GM12864 (cell line): ENCODE results near the gene TTC29.
"Not testable (repeated sequence)": the region's sequence is repeated elsewhere in the genome, so short reads cannot be mapped to it uniquely, and the experiment has no call there.

ENCODE experiments used
- DNase-seq: peaks from one replicate; pipeline ENCODE4 v3.0.0-alpha.2; 2011; ENCODE audit warnings: low read depth
- H3K4me3 ChIP-seq: 2 replicates; pipeline ENCODE4 v1.5.1; 2011; ENCODE audit warnings: mild to moderate bottlenecking, low read depth, low read length, control low read depth
- CTCF ChIP-seq: IDR thresholded peaks from 2 replicates; pipeline ENCODE4 v1.5.1; 2011; ENCODE audit warnings: low read depth, mild to moderate bottlenecking, moderate library complexity, low read length, control low read depth, inconsistent platforms; ENCODE audit errors: missing control alignments

TTC29 gene

GRCh38 chr4:146844761-146845160 is 100.9 kb downstream of the TTC29 start:
- no peak for DNase-seq
- H3K4me3 ChIP-seq: no peak overlapping the region
- TF ChIP-seq CTCF: no peak

- H3K4me3 ChIP-seq: no peak overlapping the region
- no peak for DNase-seq
- no peak for TF ChIP-seq CTCF
Measured at GRCh38 chr4:146842876-146843275, 102.8 kb downstream of the TTC29 start.

GRCh38 chr4:146840731-146841130 is 104.9 kb downstream of the TTC29 start:
- no peak for DNase-seq
- H3K4me3 ChIP-seq: no peak overlapping the region
- TF ChIP-seq CTCF: no peak

- DNase-seq: no peak
- no peak for TF ChIP-seq CTCF
- H3K4me3 ChIP-seq: no peak overlapping the region
Measured at GRCh38 chr4:146835096-146835495, 110.6 kb downstream of the TTC29 start.

- no peak for DNase-seq
- H3K4me3 ChIP-seq: no peak overlapping the region
- no peak for TF ChIP-seq CTCF
Measured at GRCh38 chr4:146834263-146835034, 111.2 kb downstream of the TTC29 start.

GRCh38 chr4:146833530-146833929 is 112.1 kb downstream of the TTC29 start:
- no peak for TF ChIP-seq CTCF
- DNase-seq: no peak
- no peak overlapping the region for H3K4me3 ChIP-seq

GRCh38 chr4:146822980-146823379 is 122.7 kb downstream of the TTC29 start:
- not testable (repeated sequence) for DNase-seq

GRCh38 chr4:146814750-146815149 is 130.9 kb downstream of the TTC29 start:
- no peak for TF ChIP-seq CTCF
- H3K4me3 ChIP-seq: no peak overlapping the region
- no peak for DNase-seq

More at GRCh38 chr4:146822980-146823379, 122.7 kb downstream of the TTC29 start:
- H3K4me3 ChIP-seq: not testable (repeated sequence)
